ENCODE data around the gene OR5AP2. TPM values are rescaled to one million over a fixed set of nuclear protein-coding genes. Genes with fewer than 3 reads are reported as not detected.

The OR5AP2 gene
- total and polyA plus RNA-seq, 9 of the 15 experiments (the other 6 are each of a cell fraction or from before 2014, with no cell fraction given), result not detected

GRCh38 chr11:56688554-56689100 is 46.4 kb upstream of the OR5AP2 start:
- Histone ChIP-seq H3K9me1 (ENCODE audit: control insufficient read depth, insufficient read depth, low read length) (no peaks in the 10 kb centered on the region), H3K9ac (ENCODE audit: insufficient read depth in 1 of 2, low read depth in 2 of 2, low read length in 2 of 2) (no peak overlapping the region), H3K27ac (ENCODE audit: extremely low read depth, low read depth, low read length) (no peak overlapping the region), H3K4me1 (replicated peaks in 1 of 2; ENCODE audit: control insufficient read depth in 2 of 2, insufficient read depth in 2 of 2, low read length in 2 of 2) (no peaks in the 10 kb centered on the region), H3K27me3 (ENCODE audit: control insufficient read depth in 2 of 2, insufficient read depth in 2 of 2, low read length in 2 of 2) (no peaks in the 10 kb centered on the region), H3K9me3 (replicated peaks; ENCODE audit: control insufficient read depth, insufficient read depth, low read depth, low read length) (no peaks in the 10 kb centered on the region), H3K4me2 (ENCODE audit: insufficient read depth, low read length) (no peak overlapping the region), H2AFZ (ENCODE audit: low read depth, low read length) (no peak overlapping the region), H3K4me3 (no peak overlapping the region), H3K36me3 (ENCODE audit: control insufficient read depth, insufficient read depth, low read length) (no peaks in the 10 kb centered on the region), H4K20me1 (replicated peaks; ENCODE audit: control insufficient read depth, insufficient read depth, low read length) (no peaks in the 10 kb centered on the region), H3K79me2 (ENCODE audit: control insufficient read depth, insufficient read depth, low read length) (no peaks in the 10 kb centered on the region)
- intact Hi-C loops (cut with micrococcal nuclease), result no loop called here
- in situ Hi-C loops (cut with MboI), result no loop called here
- WGBS (ENCODE audit: insufficient coverage, low coverage, missing lambda C conversion rate), result 0% methylated on average over 1 of the region's 1 CpG
- DNase-seq (ENCODE audit: extremely low read depth in 1 of 4, low spot score in 3 of 4) (no peak), ATAC-seq (no peak), FAIRE-seq (no peak)
- ChIA-PET POLR2A (no interaction called here), CTCF (ENCODE audit: low intra/inter-chr PET ratio) (interaction anchor here (0.6 kb wide), 1 partner anchor 599 kb away, joined by 3 read pairs; no protein-coding TSS in a partner anchor)
- no peak for TF ChIP-seq OTX1 (CRISPR knock-in tag; IDR thresholded peaks at IDR 0.05)
- TF ChIP-seq ILF3 (IDR thresholded peaks at IDR 0.05; ENCODE audit: borderline replicate concordance), result no peak
- TF ChIP-seq SMARCB1 (IDR thresholded peaks at IDR 0.05; ENCODE audit: insufficient read length, low read depth), result no peak
- no peak for TF ChIP-seq MAZ (CRISPR knock-in tag; conservative IDR thresholded peaks at IDR 0.05 in 1 of 2, IDR thresholded peaks at IDR 0.05 in 1 of 2)
- no peak for TF ChIP-seq BCOR (IDR thresholded peaks at IDR 0.05)
- no TSS peak for BruUV-seq (replicated peaks)

- POLR2A ChIA-PET, result no interaction called here
Measured at GRCh38 chr11:56670984-56671383, 28.7 kb upstream of the OR5AP2 start.

More at GRCh38 chr11:56670984-56671383, 28.7 kb upstream of the OR5AP2 start:
- Histone ChIP-seq H3K4me3 (no peak overlapping the region), H3K36me3 (ENCODE audit: control insufficient read depth, insufficient read depth, low read length) (no peaks in the 10 kb centered on the region), H3K9me3 (replicated peaks; ENCODE audit: control insufficient read depth, insufficient read depth, low read depth, low read length) (0 out of 2 replicates have a peak, but pooled peaks cover 1% of the 10 kb centered on the region), H4K20me1 (replicated peaks; ENCODE audit: control insufficient read depth, insufficient read depth, low read length) (no peaks in the 10 kb centered on the region), H3K27me3 (ENCODE audit: control insufficient read depth in 2 of 2, insufficient read depth in 2 of 2, low read length in 2 of 2) (no peaks in the 10 kb centered on the region), H2AFZ (ENCODE audit: low read depth, low read length) (no peak overlapping the region), H3K9me1 (ENCODE audit: control insufficient read depth, insufficient read depth, low read length) (no peaks in the 10 kb centered on the region), H3K4me2 (ENCODE audit: insufficient read depth, low read length) (no peak overlapping the region), H3K4me1 (replicated peaks in 1 of 2; ENCODE audit: control insufficient read depth in 2 of 2, insufficient read depth in 2 of 2, low read length in 2 of 2) (no peaks in the 10 kb centered on the region), H3K9ac (ENCODE audit: insufficient read depth in 1 of 2, low read depth in 2 of 2, low read length in 2 of 2) (no peak overlapping the region), H3K79me2 (ENCODE audit: control insufficient read depth, insufficient read depth, low read length) (no peaks in the 10 kb centered on the region), H3K27ac (ENCODE audit: extremely low read depth, low read depth, low read length) (no peak overlapping the region)
- no TSS peak for BruUV-seq (replicated peaks)
- intact Hi-C loops (cut with micrococcal nuclease), result no loop called here
- WGBS (ENCODE audit: insufficient coverage, low coverage, missing lambda C conversion rate), result 4% methylated on average over 2 of the region's 2 CpGs
- DNase-seq (ENCODE audit: extremely low read depth in 1 of 4, low spot score in 3 of 4), result no peak
- no peak for ATAC-seq
- FAIRE-seq, result no peak
- CTCF ChIA-PET (ENCODE audit: low intra/inter-chr PET ratio), result no interaction called here
- TF ChIP-seq RBM39 (optimal IDR thresholded peaks at IDR 0.05; ENCODE audit: low read depth, low read length) (no peak), ZNF551 (CRISPR knock-in tag; IDR thresholded peaks at IDR 0.05) (no peak), ZBTB7A (IDR thresholded peaks at IDR 0.05; ENCODE audit: borderline replicate concordance, control insufficient read depth, low read depth, low read length) (no peak), NFE2L1 (tag; IDR thresholded peaks at IDR 0.05; ENCODE audit: borderline replicate concordance, low read depth) (no peak), ARID1B (IDR thresholded peaks at IDR 0.05) (no peak), POLR3A (IDR thresholded peaks at IDR 0.05; ENCODE audit: borderline replicate concordance, extremely low read depth, insufficient read depth, insufficient read length) (no peak)
- in situ Hi-C loops (cut with MboI), result no loop called here

Data from K562 (cell line).